SK-N-SH treated with all-trans-retinoic acid at 6 μM for 48 hours (cell line): Measurements from ENCODE around the gene DDX49.

Experiments used
- CREB5 ChIP-seq: fragments of 250-450 bp; sonication (Bioruptor Pico); IDR thresholded peaks from 2 replicates; pipeline ENCODE4 v1.5.1; 2020; ENCODE audit warnings: low read depth, mild to moderate bottlenecking, moderate library complexity
- PATZ1 ChIP-seq: fragments of 250-450 bp; sonication (Bioruptor Pico); IDR thresholded peaks from 2 replicates; pipeline ENCODE4 v1.8.0; 2020; ENCODE audit warnings: mild to moderate bottlenecking, moderate library complexity, borderline replicate concordance
- PPARA ChIP-seq: fragments of 250-450 bp; sonication (Bioruptor Pico); IDR thresholded peaks from 2 replicates; pipeline ENCODE4 v1.5.0; 2020; ENCODE audit warnings: mild to moderate bottlenecking, borderline replicate concordance
- ZFP3 ChIP-seq: fragments of 250-450 bp; sonication (Bioruptor Pico); IDR thresholded peaks from 2 replicates; pipeline ENCODE4 v1.5.0; 2020; ENCODE audit warnings: mild to moderate bottlenecking, moderate library complexity

- TF ChIP-seq CREB5 (CRISPR knock-in tag): no peak
- TF ChIP-seq ZFP3 (CRISPR knock-in tag): no peak
- no peak for TF ChIP-seq PATZ1 (CRISPR knock-in tag)
- TF ChIP-seq PPARA (CRISPR knock-in tag): no peak
Measured at GRCh38 chr19:18895038-18895823, 24.3 kb upstream of the DDX49 start.
